AG09309 (cell line): ENCODE data around the gene FAM222B.
A peak's percentile ranks its signal among the peaks of the same experiment; 100 is the strongest.

ENCODE experiments used
- DNase-seq: peaks from one replicate; pipeline ENCODE4 v3.0.0-alpha.2; 2010; ENCODE audit warnings: low read depth
- H3K4me3 ChIP-seq: 2 replicates; pipeline ENCODE4 v1.5.1; 2011; ENCODE audit warnings: mild to moderate bottlenecking, low read depth, low read length, moderate library complexity; ENCODE audit not compliant: control insufficient read depth
- CTCF ChIP-seq: IDR thresholded peaks from 2 replicates; pipeline ENCODE4 v1.5.1; 2011; ENCODE audit warnings: mild to moderate bottlenecking, low read depth, low read length, inconsistent platforms; ENCODE audit not compliant: insufficient read depth, control insufficient read depth; ENCODE audit errors: missing control alignments

FAM222B gene

GRCh38 chr17:28842282-28843012, at the start of gene FAM222B:
Gene FAM222B (minus strand): TSS chr17:28842790. CDS start chr17:28766667, 76,123 bp downstream.
- no peak for DNase-seq
- no peak for TF ChIP-seq CTCF
- peak within 1 kb of the TSS; percentile 73 for H3K4me3 ChIP-seq

- TF ChIP-seq CTCF, result no peak
Measured at GRCh38 chr17:28892024-28892423, 49.4 kb upstream of the FAM222B start.

GRCh38 chr17:28891201-28891600, 48.6 kb upstream of the FAM222B start:
- DNase-seq, result no peak
- no peak for TF ChIP-seq CTCF
- no peak overlapping the region for H3K4me3 ChIP-seq

More at GRCh38 chr17:28892024-28892423, 49.4 kb upstream of the FAM222B start:
- H3K4me3 ChIP-seq, result no peak overlapping the region
- DNase-seq, result no peak

- no peak overlapping the region for H3K4me3 ChIP-seq
- no peak for DNase-seq
- TF ChIP-seq CTCF, result no peak
Measured at GRCh38 chr17:28889996-28890395, 47.4 kb upstream of the FAM222B start.

- no peak overlapping the region for H3K4me3 ChIP-seq
Measured at GRCh38 chr17:28888832-28889231, 46.2 kb upstream of the FAM222B start.

GRCh38 chr17:28887871-28888471, 45.4 kb upstream of the FAM222B start:
- no peak for DNase-seq
- no peak for TF ChIP-seq CTCF
- H3K4me3 ChIP-seq, result no peak overlapping the region

More at GRCh38 chr17:28888832-28889231, 46.2 kb upstream of the FAM222B start:
- no peak for TF ChIP-seq CTCF
- DNase-seq, result no peak
